Measurements from ENCODE around the gene ZIC5. TPM values are rescaled to one million over a fixed set of nuclear protein-coding genes. Genes with fewer than 3 reads are reported as not detected.
"Not testable (repeated sequence)": the region's sequence is repeated elsewhere in the genome, so short reads cannot be mapped to it uniquely, and the experiment has no call there.

ZIC5 gene
- polyA plus RNA-seq, 1 donor = 0.08 TPM

GRCh38 chr13:99959540-99960230, 11.9 kb downstream of the ZIC5 start:
- no peak for DNase-seq

DNA sequence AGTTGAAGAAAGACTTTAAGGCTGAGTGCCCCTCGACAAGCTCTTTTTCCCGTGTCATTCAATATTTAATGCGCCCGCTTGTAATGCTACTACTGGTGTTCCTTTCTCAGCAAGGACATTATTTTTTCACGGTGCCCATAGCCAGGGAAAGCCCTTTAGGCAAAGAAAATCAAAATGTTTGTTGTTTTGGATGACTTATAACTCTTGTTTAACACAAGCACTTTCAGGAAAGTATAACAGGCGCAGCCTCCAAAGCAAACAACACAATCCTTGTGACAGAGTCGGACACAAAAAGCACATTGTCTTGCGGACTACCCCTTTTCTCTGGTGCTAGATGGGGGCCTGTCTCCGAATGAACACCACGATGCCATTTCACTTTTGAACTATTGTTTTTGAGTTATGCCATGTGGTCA, 12.4 kb downstream of the ZIC5 start:
- no peak for DNase-seq

GRCh38 chr13:99958406-99959126, 13.0 kb downstream of the ZIC5 start:
- no peak for DNase-seq

GRCh38 chr13:99956473-99957349, 14.9 kb downstream of the ZIC5 start:
- no peak for DNase-seq

DNA sequence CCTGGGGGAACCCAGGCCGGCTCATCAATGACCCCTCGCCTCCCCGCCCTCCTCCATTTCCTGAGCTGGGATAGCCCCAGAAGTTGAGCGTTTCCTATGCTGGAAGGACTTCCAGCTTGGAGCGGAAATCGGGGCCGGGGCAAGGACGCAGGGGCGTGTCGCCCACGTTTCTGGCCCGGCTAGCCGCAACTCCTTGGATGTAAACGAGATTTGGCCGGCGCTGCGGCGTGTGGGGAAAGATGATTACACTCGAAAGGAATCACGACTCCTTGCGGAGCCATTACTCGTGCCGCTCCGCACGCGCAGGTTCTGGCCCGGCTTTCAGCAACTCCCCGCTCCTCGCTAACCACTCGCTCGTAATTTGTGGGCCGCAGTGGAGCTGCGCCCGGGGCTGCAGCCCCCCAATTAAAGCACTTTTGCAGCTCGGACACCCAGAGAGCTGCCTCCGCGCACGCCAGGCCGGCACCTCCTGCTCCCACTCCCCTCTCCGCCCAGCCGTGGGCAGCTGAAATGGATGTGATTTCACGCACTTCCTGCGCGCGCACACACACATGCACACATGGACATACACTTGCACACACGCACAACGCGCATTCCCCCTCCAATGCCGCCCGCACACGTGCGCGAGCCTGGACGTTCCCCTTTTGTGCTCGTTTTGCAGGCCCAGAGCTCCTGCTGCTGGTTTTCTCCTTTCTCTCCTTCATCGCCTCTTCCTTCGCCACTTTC, 15.7 kb downstream of the ZIC5 start:
- DNase-seq = no peak

DNA sequence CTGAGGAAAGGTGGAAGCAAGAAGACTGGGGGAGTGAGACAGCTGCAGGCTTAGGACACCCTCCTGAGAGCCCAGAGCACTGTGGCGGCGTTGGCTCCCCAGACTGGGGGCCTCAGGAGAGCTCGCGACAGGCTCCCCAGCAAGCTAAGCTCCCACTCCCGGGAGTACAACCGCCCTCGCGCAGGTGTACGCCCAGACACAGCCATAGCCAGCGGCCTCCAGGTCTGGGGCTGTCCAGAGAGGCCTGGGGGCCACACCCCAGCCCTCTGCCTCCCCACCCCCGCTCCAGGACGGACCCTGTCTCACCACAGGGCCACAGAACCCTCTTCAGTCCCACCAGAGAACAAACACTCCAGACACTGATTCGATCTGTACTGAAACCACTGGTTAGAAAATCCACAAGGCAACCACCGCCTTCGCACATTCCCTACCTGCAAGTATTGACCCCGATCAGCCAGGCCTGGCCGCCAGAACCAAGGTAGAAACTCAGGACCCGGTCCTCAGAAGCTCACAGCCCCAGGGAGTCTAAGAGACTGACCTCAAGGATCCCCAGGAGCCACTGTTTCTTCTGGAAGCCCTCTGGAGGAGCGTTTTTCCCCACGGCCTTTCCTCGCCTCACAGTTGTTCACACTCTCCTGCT, 16.3 kb downstream of the ZIC5 start:
- DNase-seq = no peak

GRCh38 chr13:99953138-99953755, 18.3 kb downstream of the ZIC5 start:
- DNase-seq = no peak

DNA sequence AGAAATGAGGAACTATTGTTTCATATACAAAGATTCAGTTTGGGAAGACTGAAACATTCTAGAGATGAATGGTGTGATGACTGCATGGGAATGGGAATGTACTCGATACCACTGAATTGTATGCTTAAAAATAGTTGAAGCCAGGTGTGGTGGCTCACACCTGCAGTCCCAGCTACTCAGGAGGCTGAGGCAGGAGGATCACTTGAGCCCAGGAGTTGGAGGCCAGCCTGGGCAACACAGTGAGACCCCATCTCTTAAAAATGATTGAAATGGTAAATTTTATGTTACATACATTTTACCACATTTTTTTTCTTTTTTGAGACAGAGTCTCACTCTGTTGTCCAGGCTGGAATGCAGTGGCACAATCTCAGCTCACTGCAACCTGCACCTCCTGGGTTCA, 19.9 kb downstream of the ZIC5 start:
- DNase-seq = not testable (repeated sequence)

- no peak for DNase-seq
These were observed 21.7 kb downstream of the ZIC5 start for GRCh38 chr13:99949679-99950413.

DNA sequence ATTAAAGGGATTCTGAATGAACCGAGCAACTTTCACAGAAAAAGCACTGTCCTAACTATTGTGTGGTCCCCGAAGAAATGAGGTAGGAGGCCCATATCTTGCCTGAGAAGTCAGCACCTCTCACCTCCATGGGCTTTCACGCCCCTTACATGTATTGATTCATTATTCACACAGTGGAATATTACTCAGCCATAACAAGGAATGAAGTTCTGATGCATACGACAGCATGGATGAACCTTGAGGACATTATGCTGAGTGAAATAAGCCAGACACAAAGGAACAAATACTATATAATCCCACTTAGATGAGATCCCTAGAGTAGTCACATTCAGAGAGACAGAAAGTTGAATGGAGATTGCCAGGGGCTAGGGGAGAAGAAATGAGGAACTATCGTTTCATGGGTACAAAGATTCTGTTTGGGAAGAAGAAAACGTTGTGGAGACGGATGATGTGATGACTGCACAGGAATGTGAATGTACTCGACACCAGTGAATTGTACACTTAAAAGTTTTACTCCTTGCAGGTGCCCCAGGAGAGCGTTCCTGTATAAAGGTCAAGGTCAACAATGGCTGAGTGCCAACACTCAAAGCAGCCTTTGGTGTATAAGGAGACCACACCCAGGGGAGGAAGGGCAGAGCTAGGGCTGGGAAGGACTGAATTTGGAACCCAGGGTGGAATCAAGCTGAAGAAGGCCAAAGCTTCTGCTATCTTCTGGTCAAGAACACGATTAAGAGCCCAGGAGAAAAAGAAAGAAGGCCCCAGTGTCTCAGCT, 22.5 kb downstream of the ZIC5 start:
- no peak for DNase-seq

DNA sequence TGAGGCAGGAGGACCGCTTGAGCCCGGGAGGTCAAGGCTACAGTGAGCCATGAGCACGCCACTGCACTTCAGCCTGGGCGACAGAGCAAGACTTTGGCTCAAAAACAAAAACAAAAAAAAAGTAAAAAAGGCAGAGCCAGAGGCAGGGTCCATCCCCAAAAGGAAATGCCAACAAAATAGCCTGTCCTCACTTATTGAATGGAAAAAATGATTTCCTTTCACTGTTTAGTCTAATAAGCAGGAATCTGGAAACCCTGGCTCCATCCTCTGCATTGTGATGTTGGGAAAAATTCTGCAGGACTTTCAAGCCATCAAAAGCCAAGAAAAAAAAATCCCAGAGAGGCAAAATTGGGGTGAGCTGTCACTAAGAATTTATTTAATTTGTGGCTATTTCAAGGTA, 23.2 kb downstream of the ZIC5 start:
- no peak for DNase-seq

- no peak for DNase-seq
These were observed 23.9 kb downstream of the ZIC5 start for GRCh38 chr13:99947666-99948065.

DNA sequence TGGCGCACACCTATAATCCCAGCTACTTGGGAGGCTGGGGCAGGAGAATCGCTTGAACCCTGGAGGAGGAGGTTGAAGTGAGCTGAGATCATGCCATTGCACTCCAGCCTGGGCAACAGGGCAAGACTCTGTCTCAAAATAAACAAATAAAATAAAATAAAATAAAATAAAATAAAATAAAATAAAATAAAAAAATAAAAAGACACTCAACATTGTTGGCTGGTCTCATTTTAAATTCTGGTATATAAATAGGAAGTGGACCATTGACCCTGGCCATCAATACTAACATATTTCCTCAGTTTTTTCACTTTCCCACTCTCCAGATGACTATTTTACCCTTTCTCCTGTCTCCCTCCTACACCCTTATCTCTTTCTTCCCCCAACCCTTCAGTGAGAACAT, 26.1 kb downstream of the ZIC5 start:
- DNase-seq = not testable (repeated sequence)

- DNase-seq = no peak
These were observed 27.0 kb downstream of the ZIC5 start for GRCh38 chr13:99944606-99945005.

DNA sequence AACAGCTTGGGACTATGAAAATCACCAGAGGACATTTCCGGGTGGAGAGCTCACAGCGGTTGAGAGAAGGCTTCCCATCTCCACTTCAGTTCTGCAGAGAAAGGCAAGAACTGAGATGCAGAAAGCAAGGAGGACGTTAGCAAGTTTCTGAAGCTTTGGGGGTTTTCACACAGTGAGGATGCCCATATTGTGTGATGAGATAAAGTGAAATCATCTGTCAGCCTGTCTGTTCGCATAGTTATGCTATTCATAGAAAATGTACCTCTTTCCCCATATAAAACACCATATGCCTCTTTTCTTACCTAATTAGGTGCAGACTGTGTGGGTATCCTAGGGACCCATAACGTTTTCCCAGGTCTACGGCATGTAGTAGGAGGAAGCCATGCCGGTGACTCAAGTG, 27.5 kb downstream of the ZIC5 start:
- no peak for DNase-seq

GRCh38 chr13:99941911-99942310, 29.7 kb downstream of the ZIC5 start:
- no peak for DNase-seq

GRCh38 chr13:99941086-99941485, 30.5 kb downstream of the ZIC5 start:
- DNase-seq = no peak

DNA sequence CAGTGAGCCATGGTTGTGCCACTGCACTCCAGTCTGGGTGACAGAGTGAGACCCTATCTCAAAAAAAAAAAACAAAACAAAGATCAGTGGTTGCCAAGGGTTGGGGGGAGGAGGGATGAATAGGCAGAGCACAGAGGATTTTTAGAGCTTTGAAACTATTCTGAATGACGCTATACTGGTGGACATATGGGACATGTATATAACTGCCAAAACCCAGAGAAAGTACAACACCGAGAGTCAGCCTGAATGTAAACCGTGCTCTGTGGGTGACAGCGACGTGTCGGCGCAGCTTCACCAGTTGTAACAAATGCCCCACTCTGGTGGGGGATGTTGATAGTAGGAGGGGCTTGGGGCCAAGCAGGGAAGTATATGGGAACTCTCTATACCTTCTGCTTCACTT, 32.9 kb downstream of the ZIC5 start:
- no peak for DNase-seq

GRCh38 chr13:99935772-99936171, 35.8 kb downstream of the ZIC5 start:
- DNase-seq = no peak

DNA sequence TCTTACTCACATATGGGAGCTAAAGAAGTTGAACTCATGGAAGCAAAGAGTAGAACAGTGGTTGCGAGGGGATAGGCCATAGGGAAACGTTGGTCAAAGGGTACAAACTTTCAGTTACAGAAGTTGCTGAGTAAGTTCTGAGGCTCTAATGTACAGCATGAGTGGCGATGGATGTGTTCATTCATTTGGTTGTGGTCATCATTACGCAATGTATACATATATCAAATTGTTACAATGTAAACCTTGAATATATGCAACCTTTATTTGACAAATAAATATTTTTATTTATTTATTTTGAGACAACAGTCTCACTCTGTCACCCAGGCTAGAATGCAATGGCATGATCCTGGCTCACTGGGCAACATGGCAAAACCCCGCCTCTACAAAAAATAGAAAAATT, 38.7 kb downstream of the ZIC5 start:
- no peak for DNase-seq

Data from left kidney (tissue), 2 donors.